K562 (cell line): Measurements from ENCODE around the gene TENM3. TPM values are rescaled to one million over a fixed set of nuclear protein-coding genes. Genes with fewer than 3 reads are reported as not detected.

Experiments used
- ATAC-seq: fragments of 200-7000 bp; cut with Tn5 transposase; 3 replicates; pipeline ENCODE4 v1.9.1; 2020; ENCODE audit warnings: moderate library complexity
- BruUV-seq: library from RNA; stranded (reverse); fragments of 400-500 nt; replicated peaks from 2 replicates; lab custom pipeline; 2021; lab: Mats Ljungman, UMichigan
- CTCF ChIA-PET: fragments of 300-600 bp; formaldehyde crosslinking; extraction: SDS; loops from one replicate; lab custom pipeline; 2021; ENCODE audit warnings: low intra/inter-chr PET ratio; lab: Yijun Ruan, JAX
- POLR2A ChIA-PET: fragments of 300-600, 350-650 bp; sonication (Branson Sonifier 250); formaldehyde crosslinking; extraction: SDS; loops from one replicate; lab custom pipeline; 2021; ENCODE audit warnings: antibody characterized with exemption, inconsistent platforms; lab: Yijun Ruan, JAX
- DNase-seq, 4 experiments: peaks; one replicate each; pipeline versions ENCODE4 v3.0.0 to v3.0.0-alpha.2; 2011 to 2018; ENCODE audit warnings: low spot score in 3 of 4, mixed read lengths in 3 of 4; ENCODE audit errors: extremely low read depth in 1 of 4
- FAIRE-seq: peaks from 2 replicates; lab custom pipeline; 2011; peaks lifted over from hg19 to GRCh38; lab: Jason Lieb, UNC
- H2AFZ ChIP-seq: 2 replicates; pipeline ENCODE4 v1.6.0; 2011; ENCODE audit warnings: low read depth, low read length, control low read depth, inconsistent platforms
- H3K27ac ChIP-seq: fragments of 200-600 bp; 3 replicates; pipeline ENCODE4 v1.8.0; 2011; ENCODE audit warnings: low read depth, mild to moderate bottlenecking, control low read depth, inconsistent platforms, low read length, moderate library complexity, mixed read lengths; ENCODE audit errors: extremely low read depth
- H3K27me3 ChIP-seq, 2 experiments: fragments of 300-600 bp in 1 of 2; 2 replicates in 1 of 2; 3 replicates in 1 of 2; pipeline versions ENCODE4 v1.6.0 to v1.8.0; 2011; ENCODE audit warnings: inconsistent platforms in 2 of 2, low read length in 2 of 2, mild to moderate bottlenecking in 1 of 2, mixed read lengths in 1 of 2, moderate library complexity in 1 of 2; ENCODE audit not compliant: control insufficient read depth in 2 of 2, insufficient read depth in 2 of 2
- H3K36me3 ChIP-seq: fragments of 300-600 bp; 3 replicates; pipeline ENCODE4 v1.8.0; 2011; ENCODE audit warnings: mild to moderate bottlenecking, low read length, inconsistent platforms; ENCODE audit not compliant: control insufficient read depth, insufficient read depth
- H3K4me1 ChIP-seq, 2 experiments: fragments of 200-600 bp in 1 of 2; replicated peaks in 1 of 2; 2 replicates in 1 of 2; 3 replicates in 1 of 2; pipeline versions ENCODE4 v1.5.1 to v1.8.0; 2011; ENCODE audit warnings: inconsistent platforms in 2 of 2, low read length in 2 of 2, mild to moderate bottlenecking in 1 of 2, mixed read lengths in 1 of 2, moderate library complexity in 1 of 2; ENCODE audit not compliant: control insufficient read depth in 2 of 2, insufficient read depth in 2 of 2
- H3K4me2 ChIP-seq: 2 replicates; pipeline ENCODE4 v1.6.1; 2011; ENCODE audit warnings: low read length, control low read depth, inconsistent platforms, mixed read lengths; ENCODE audit not compliant: insufficient read depth
- H3K4me3 ChIP-seq: fragments of 200-600 bp; sonication (generic), shearing (Covaris generic); 2 replicates; pipeline ENCODE4 v1.5.1; 2016; ENCODE audit warnings: control low read depth, inconsistent platforms
- H3K79me2 ChIP-seq: fragments of 200-600 bp; 3 replicates; pipeline ENCODE4 v1.8.0; 2011; ENCODE audit warnings: low read length, inconsistent platforms; ENCODE audit not compliant: control insufficient read depth, insufficient read depth
- H3K9ac ChIP-seq, 2 experiments: 2 replicates each; pipeline versions ENCODE4 v1.6.0 to v1.6.1; 2011; ENCODE audit warnings: low read depth in 2 of 2, low read length in 2 of 2, control low read depth in 1 of 2, inconsistent platforms in 1 of 2, mild to moderate bottlenecking in 1 of 2, mixed read lengths in 1 of 2; ENCODE audit not compliant: insufficient read depth in 1 of 2
- H3K9me1 ChIP-seq: one replicate; pipeline ENCODE4 v1.6.0; 2011; ENCODE audit warnings: inconsistent platforms, mild to moderate bottlenecking, low read length, moderate library complexity; ENCODE audit not compliant: control insufficient read depth, insufficient read depth
- H3K9me3 ChIP-seq: replicated peaks from 2 replicates; pipeline ENCODE4 v1.5.1; 2011; ENCODE audit warnings: low read depth, low read length, inconsistent platforms; ENCODE audit not compliant: control insufficient read depth, insufficient read depth
- H4K20me1 ChIP-seq: replicated peaks from 2 replicates; pipeline ENCODE4 v1.6.1; 2011; ENCODE audit warnings: low read length, inconsistent platforms, mixed read lengths; ENCODE audit not compliant: control insufficient read depth, insufficient read depth
- ADNP ChIP-seq: fragments of 200-800 bp; sonication (Bioruptor generic); IDR thresholded peaks from 2 replicates; pipeline ENCODE4 v1.6.1; 2016; ENCODE audit warnings: missing genetic modification characterization, missing compliant biosample characterization
- ARID3A ChIP-seq: IDR thresholded peaks from 2 replicates; pipeline ENCODE4 v1.6.1; 2012; ENCODE audit warnings: low read depth, low read length, improper control_type of control experiment, borderline replicate concordance
- HBP1 ChIP-seq: fragments of 450-650 bp; formaldehyde crosslinking; IDR thresholded peaks from 2 replicates; pipeline ENCODE4 v1.4.0; 2022; ENCODE audit warnings: missing genetic modification characterization
- HOMEZ ChIP-seq: fragments of 250-450 bp; sonication (Bioruptor Pico); IDR thresholded peaks from 2 replicates; pipeline ENCODE4 v1.4.0; 2020; ENCODE audit warnings: mild to moderate bottlenecking, moderate library complexity
- MYNN ChIP-seq, 2 experiments: sonication (generic); formaldehyde crosslinking in 1 of 2; IDR thresholded peaks; 2 replicates each; pipeline versions ENCODE4 v1.5.0 to v1.6.1; 2016 to 2020; ENCODE audit warnings: antibody characterized with exemption in 1 of 2, missing genetic modification reagents in 1 of 2
- SMAD1 ChIP-seq: fragments of 150-350 bp; IDR thresholded peaks from 2 replicates; pipeline ENCODE4 v1.6.1; 2014; ENCODE audit warnings: low read length, low read depth; ENCODE audit not compliant: partially characterized antibody
- ZBTB34 ChIP-seq: fragments of 250-450 bp; sonication (Bioruptor Pico); IDR thresholded peaks from 2 replicates; pipeline ENCODE4 v1.8.0; 2021; ENCODE audit warnings: mild to moderate bottlenecking, moderate library complexity
- ZBTB9 ChIP-seq: fragments of 450-650 bp; formaldehyde crosslinking; IDR thresholded peaks from 2 replicates; pipeline ENCODE4 v1.4.0; 2020; ENCODE audit warnings: mild to moderate bottlenecking, moderate library complexity
- ZC3H4 ChIP-seq: sonication (generic); formaldehyde crosslinking; IDR thresholded peaks from 2 replicates; pipeline ENCODE4 v1.9.0; 2021; ENCODE audit warnings: missing genetic modification reagents, borderline replicate concordance
- ZNF12 ChIP-seq: sonication (generic); formaldehyde crosslinking; IDR thresholded peaks from 2 replicates; pipeline ENCODE4 v1.4.0; 2020; ENCODE audit warnings: mild to moderate bottlenecking, missing genetic modification reagents
- ZNF133 ChIP-seq: fragments of 250-450 bp; sonication (Bioruptor Pico); IDR thresholded peaks from 2 replicates; pipeline ENCODE4 v1.4.0; 2020; ENCODE audit warnings: mild to moderate bottlenecking
- ZNF143 ChIP-seq: sonication (generic); formaldehyde crosslinking; IDR thresholded peaks from 2 replicates; pipeline ENCODE4 v1.9.0; 2022; ENCODE audit warnings: mild to moderate bottlenecking, missing genetic modification reagents
- ZNF76 ChIP-seq: fragments of 250-450 bp; sonication (Bioruptor Pico); IDR thresholded peaks from 2 replicates; pipeline ENCODE4 v1.4.0; 2020; ENCODE audit warnings: mild to moderate bottlenecking, moderate library complexity, borderline replicate concordance
- in situ Hi-C: fragments of 300-500 bp; cut with MboI; formaldehyde crosslinking; loops from 4 replicates; pipeline ENCODE4 v1.15.0; 2018; ENCODE audit warnings: inconsistent platforms, mixed read lengths
- intact Hi-C: fragments of 100-400 bp; cut with micrococcal nuclease; formaldehyde crosslinking; loops from 2 replicates; pipeline ENCODE4 v1.14.2; 2022
- polyA plus RNA-seq, 8 experiments: library from polyadenylated mRNA; depleted of rRNA in 4 of 8; stranded (reverse) in 5 of 8; unstranded in 3 of 8; fragments of >200 nt; fragmentation: Nextera tagmentation in 2 of 8; fragmentation: Illumina TruSeq in 1 of 8; extraction: Ambion mirVana in 2 of 8; extraction: Trizol in 1 of 8; gene quantifications; 2 replicates each; pipeline versions ENCODE4 v1.2.1 to v1.2.3, GENCODE V29; 2011 to 2014; ENCODE audit warnings: inconsistent platforms in 1 of 8, missing spikeins in 1 of 8
- total RNA-seq, 7 experiments: library from RNA; depleted of rRNA in 6 of 7; stranded (reverse); fragments of >200 nt in 6 of 7; fragmentation: Illumina TruSeq in 2 of 7; extraction: Trizol in 2 of 7; gene quantifications; 2 replicates each; pipeline versions ENCODE4 v1.2.1 to v1.2.3, GENCODE V29; 2011 to 2021; ENCODE audit warnings: low replicate concordance in 1 of 7

Gene TENM3
- total and polyA plus RNA-seq, 9 of the 15 experiments (the other 6 are each of a cell fraction or from before 2014, with no cell fraction given), result 0.01 to 0.02 TPM; not detected in 7

GRCh38 chr4:182648766-182649165 is 405.6 kb downstream of the TENM3 start:
- H3K9me3 ChIP-seq, result no peaks in the 10 kb centered on the region
- peaks cover 0 to 2% of the 10 kb centered on the region in 2 experiments; a peak in 1 of 5 replicates for H3K27me3 ChIP-seq
- ATAC-seq, result no peak
- CTCF ChIA-PET, result no interaction called here
- no peaks in the 10 kb centered on the region for H3K36me3 ChIP-seq
- no peak for DNase-seq
- in situ Hi-C loops, result no loop called here
- POLR2A ChIA-PET, result no interaction called here
- no peak overlapping the region for H3K4me2 ChIP-seq
- no peak for FAIRE-seq
- no peaks in the 10 kb centered on the region for H3K9me1 ChIP-seq
- H3K9ac ChIP-seq, result no peak overlapping the region
- no peak overlapping the region for H2AFZ ChIP-seq
- no TSS peak for BruUV-seq
- H3K79me2 ChIP-seq, result no peaks in the 10 kb centered on the region
- H3K4me1 ChIP-seq, result no peaks in the 10 kb centered on the region
- no peak overlapping the region for H3K4me3 ChIP-seq
- H3K27ac ChIP-seq, result no peak overlapping the region
- no peaks in the 10 kb centered on the region for H4K20me1 ChIP-seq
- intact Hi-C loops, result no loop called here
- TF ChIP-seq HBP1 (CRISPR knock-in tag), result no peak
- no peak for TF ChIP-seq ZNF133 (CRISPR knock-in tag)
- no peak for TF ChIP-seq ADNP (tag)
- TF ChIP-seq SMAD1, result no peak
- TF ChIP-seq MYNN (IDR thresholded peaks at IDR 0.05), result no peak
- TF ChIP-seq MYNN (CRISPR knock-in tag; IDR thresholded peaks at IDR 0.05), result no peak
- TF ChIP-seq ZBTB34 (CRISPR knock-in tag), result no peak
- no peak for TF ChIP-seq ZC3H4 (CRISPR knock-in tag)
- TF ChIP-seq HOMEZ (CRISPR knock-in tag), result no peak
- no peak for TF ChIP-seq ZBTB9 (CRISPR knock-in tag)
- TF ChIP-seq ZNF143, result no peak
- no peak for TF ChIP-seq ARID3A
- no peak for TF ChIP-seq ZNF12 (CRISPR knock-in tag)
- no peak for TF ChIP-seq ZNF76 (CRISPR knock-in tag)
